HG03159 (cell line): Measurements from ENCODE around the gene ALDH9A1.
"Not testable (repeated sequence)": the region's sequence is repeated elsewhere in the genome, so short reads cannot be mapped to it uniquely, and the experiment has no call there.

Experiments used
- ATAC-seq: cut with Tn5 transposase; IDR thresholded peaks from one replicate; pipeline ENCODE4 v1.9.1; 2021; ENCODE audit warnings: mild to moderate bottlenecking, moderate library complexity; ENCODE audit not compliant: unreplicated experiment

The ALDH9A1 gene

DNA sequence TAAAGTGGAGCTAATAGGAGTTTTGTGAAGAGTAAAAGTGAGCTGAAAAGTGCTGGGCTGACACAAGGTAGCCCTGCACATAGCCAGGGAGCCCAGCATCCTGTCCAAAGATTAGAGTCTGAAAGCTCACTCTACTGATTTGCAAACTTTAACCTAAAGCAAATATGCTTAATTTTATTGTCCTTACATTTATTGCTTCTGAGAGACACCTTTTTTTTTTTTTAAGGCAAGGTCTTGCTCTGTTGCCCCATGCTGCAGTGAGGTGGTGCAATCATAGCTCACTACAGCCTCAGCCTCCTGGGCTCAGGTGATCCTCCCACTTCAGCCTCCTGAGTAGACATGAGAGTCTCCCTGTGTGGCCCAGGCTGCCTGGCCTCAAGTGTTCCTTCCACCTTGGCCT is 50.8 kb downstream of the ALDH9A1 start:
- no peak for ATAC-seq

DNA sequence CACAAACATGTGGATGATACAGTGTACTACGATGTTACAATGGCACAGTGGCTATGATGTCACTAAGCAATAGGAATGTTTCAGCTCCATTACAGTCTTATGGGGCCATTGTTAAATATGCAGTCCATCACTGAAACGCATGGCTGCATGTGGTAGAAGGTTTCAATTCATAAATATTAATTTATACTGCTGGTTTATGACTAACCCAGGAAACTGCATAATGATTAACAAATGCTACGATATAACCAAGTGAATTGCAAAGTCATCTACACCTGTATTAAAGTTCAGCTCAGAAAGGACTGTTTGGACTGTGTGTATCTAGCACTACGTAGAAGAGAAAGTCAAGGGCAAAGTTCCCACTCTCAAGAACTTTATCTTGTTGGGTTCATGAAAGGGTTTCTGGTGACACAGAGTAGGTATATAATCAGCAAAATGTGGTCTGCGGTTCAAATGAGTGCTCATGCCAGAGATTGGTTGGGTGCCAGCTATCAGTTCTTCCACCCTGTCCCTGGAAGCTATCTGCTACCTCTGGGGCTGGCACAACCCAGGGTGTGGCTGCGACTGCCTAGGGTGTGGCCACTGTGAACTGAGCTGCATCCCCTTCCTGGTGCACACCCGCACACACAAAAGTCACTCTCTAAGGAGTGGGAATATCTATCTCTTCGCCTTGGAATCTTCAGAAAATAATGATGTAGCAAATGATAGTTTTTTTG is 52.6 kb downstream of the ALDH9A1 start:
- peak; percentile 61 for ATAC-seq

DNA sequence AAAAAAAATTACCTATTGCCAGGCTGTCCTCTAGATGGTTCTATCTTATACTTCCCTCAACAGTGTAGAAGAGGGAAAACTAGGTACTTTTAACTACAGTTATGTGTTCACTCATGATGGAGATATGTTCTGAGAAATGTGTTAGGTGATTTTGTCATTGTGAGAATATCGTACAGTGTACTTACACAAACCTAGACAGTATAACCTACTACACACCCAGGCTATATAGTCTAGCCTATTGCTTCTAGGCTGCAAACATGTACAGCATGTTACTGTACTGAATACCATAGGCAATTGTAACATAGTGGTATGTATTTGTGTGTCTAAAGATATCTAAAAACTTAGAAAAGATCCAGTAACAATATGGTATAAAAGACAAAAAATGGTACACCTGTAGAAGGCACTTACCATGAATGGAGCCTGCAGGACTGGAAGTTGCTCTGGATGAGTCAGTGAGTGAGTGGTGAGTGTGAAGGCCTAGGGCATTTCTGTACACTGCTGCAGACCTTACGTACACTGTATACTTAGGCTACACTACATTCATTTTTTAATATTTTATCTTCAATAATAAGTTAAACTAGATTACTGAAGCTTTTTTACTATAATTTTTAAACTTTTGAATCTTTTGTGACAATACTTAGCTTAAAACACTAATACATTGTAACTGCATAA is 54.2 kb downstream of the ALDH9A1 start:
- no peak for ATAC-seq

DNA sequence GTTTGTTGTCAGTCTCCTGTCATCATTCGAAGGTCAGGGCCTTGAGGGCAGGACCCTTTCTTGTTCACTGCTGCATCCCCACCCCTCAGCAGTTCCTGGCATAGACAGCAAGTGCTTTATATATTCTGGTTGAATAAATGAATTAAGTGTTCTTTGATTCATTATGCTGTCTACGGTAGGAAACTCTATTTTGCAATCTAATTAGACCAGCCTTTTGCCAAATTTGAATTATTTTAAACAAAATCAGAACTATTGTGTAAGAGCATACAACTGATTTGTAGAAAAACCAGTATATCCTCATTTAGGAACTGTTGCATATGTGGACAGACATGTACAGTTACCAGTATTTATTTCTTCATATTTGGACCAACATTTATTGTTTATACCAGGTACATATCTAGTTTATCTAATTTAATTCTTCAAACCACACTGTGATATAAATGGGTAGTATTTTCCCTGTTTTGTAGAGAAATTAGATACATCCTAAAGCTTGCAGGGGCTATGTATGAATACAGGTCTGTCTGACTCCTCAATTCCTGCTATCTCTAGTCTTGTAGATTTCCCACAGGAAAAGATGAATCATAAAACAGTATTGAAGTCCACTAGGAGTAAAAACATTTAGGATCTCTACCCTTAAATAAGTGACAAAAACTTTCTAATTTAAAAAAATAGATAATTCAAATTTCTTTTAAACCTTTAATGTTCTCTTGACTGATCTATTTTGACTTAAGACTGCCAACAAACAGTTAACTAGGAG is 57.0 kb downstream of the ALDH9A1 start:
- no peak for ATAC-seq

DNA sequence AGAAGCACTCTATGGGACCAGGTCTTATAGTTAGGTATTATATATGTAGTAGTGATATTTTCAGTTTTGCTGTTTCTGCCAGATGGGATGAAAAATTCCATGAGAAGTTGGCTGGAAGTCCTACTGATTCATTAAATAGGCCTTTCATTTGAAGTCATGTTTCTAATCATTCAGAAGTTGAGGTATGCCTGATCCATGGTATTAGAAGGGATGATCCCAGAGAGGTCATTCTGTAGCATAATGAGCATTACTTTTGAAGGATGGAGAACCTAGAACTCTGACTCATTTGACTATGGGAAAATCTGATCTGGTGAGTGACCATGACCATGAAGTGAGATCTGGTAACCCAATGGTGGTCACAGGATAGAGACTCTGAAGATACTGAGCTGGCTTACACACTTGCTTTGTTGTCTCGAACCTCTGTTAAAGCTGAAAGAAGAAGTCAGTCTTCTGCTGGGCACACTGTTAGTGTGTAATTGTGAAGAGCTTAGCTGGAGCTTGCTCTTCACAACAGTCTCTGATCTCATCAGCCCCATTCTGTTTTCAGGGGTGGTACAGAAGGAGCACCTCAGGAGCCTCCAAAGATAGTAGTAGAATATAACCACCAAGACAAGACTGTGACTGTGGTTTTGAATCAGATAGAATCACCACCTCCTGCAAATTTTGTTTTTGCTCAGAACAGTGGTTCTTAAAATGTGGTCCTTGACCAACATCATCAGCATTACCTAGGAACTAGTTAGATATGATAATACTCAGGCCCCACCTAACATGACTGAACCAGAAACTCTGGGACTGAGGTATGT is 58.3 kb downstream of the ALDH9A1 start:
- no peak for ATAC-seq

DNA sequence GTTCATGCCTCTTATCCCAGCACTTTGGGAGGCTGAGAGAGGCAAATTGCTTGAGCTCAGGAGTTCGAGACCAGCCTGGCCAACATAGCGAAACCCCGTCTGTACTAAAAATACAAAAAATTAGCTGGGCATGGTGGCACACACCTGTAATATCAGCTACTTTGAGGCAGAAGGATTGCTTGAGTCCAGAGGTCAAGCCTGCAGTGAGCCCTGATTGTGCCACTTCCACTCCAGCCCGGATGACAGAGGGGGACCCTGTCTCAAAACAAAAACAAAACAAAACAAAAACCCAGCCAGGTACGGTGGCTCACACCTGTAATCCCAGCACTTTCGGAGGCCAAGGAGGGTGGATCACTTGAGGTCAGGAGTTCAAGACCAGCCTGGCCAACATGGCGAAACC is 60.2 kb downstream of the ALDH9A1 start:
- ATAC-seq, result not testable (repeated sequence)

DNA sequence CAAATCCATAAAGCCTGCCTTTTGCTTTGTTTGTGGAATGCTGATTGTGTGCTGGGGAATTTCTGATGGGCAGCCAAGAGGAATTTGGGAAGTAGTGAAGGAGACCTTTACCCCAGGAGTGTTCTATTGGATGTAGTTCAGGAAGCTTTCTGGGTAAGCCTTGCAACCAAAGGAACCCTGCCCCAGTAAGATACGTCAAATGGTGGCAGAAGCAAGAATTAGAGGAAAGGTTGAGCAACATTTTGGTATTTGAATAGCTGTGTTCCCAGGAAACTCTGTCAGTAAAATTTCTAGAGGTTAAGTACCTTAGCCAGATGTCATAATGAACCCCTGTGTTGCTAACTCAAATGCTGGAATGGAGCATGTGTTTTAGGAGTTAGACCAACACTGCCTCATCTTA is 60.9 kb downstream of the ALDH9A1 start:
- ATAC-seq, result no peak

DNA sequence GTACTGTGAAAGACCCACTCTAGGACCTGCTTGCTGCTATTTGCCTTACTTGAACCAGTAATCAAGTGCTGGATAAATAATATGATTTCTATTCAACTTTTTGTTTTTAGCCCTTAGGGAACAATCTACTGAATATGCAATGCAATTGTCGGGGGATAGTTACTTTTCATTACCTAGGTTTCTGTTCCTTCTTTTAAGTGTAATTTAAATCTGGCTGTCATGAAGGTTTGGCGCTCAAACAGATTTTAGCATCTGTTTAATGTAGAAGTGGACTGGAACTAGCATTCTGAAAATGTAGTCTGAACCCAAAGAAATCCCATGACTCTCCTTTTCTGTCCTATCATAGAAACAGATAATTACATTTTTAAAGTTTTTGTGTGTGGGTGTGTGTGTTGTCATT is 62.5 kb downstream of the ALDH9A1 start:
- no peak for ATAC-seq

DNA sequence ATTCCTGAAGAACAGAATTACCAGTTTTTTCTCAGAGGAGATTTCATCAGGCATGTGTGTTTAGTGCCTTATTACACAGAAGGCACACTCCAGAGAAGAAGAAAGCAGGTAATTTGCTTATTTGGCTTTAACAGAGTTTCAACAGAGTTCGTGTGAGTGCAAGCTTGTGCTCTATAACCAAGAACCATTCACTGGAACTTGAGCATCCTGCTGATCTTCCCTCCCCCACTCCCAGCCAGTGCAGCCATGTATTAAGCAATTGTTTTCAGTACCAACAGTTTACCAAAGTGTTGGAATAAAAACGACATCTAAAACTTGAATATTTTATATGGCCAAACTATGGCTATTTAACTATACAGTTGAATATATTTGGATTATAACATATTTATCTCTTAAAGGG is 63.0 kb downstream of the ALDH9A1 start:
- ATAC-seq, result no peak

DNA sequence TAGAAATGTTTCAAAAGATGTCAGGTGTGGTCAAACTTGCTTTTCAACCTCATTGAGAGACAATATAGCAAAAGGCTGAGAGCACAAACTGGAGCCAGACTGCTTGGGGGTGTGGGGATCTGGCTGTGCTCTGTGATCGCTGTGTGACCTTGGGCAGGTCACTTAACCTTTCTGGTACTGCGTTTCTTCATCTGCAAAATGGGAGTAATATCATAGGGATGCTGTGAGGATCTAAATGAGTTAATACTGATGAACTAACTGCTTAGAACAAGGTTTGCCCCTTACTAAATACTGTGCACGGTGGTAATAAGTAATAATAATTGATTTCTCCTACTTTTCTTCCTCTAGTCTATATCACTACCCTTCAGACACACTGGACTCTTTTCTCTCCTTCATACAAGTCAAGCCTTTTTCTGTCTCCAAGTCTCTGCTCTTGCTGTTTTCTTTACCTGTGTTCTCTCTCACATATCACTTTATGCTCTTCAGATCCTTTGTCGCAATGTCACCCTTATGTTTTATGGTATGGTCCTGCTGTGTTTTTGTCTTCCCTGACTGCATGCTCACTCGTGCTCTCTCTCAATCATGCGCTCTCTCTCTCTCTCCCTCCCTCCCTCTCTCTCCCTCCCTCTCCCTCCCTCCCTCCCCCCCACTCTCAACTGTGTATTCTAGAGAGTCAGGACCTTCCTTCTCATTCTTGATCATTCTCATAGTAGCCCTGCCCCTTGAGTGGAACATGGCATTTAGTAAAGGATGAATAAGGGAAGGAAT is 64.0 kb downstream of the ALDH9A1 start:
- ATAC-seq, result no peak

DNA sequence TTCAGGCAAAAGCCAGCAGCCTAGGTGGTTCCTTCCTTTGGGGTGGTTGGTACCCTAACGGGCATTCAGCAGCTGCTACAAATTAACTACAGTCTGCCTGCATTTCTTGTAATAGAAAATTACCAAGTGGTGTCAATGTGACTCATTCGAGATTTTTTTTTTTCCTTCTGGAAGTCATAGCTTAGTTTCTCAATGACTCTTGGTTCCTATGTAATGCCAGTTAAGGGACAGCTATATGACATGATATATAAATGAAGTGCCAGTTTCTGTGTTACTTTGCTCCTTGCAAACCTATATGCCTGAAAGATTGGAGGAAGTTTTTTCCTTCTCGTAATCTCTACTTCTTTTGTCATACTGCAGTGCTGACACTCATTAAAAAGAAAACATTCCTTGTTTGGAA is 64.7 kb downstream of the ALDH9A1 start:
- ATAC-seq, result no peak

DNA sequence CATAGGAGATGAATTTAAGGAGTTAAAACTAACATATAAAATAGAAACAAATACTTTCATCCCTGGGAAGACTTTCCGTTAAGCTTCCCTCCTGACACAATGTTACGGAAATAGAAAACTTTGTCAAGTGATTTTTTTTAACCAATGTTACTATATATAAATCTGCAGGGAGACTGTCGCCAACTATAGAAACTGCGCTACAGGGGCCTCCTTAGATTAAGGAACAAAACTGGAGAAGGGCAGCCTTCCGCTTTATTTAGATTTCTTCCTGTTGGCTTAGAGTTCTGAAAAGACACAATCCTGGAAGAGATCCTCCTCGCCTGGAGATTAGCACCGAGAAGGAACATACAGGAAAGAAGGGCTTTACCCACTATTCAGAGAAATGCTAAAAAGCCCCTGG is 65.9 kb downstream of the ALDH9A1 start:
- ATAC-seq, result no peak

DNA sequence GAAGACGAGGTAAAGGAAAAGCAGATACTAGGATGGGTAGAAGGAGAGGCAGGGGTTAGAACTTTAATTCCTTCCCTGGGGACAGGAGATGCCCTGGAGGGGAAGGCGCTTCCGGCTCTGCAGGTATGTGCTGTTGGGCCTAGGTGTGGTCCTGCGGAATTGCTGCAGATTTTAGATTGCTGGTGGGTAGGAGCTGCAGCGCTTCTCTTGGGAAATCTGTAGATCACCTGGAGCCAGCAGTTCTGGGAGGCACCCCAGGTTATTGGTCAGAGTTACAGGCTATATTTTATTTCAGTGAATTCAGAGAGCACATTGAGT is 66.3 kb downstream of the ALDH9A1 start:
- no peak for ATAC-seq

DNA sequence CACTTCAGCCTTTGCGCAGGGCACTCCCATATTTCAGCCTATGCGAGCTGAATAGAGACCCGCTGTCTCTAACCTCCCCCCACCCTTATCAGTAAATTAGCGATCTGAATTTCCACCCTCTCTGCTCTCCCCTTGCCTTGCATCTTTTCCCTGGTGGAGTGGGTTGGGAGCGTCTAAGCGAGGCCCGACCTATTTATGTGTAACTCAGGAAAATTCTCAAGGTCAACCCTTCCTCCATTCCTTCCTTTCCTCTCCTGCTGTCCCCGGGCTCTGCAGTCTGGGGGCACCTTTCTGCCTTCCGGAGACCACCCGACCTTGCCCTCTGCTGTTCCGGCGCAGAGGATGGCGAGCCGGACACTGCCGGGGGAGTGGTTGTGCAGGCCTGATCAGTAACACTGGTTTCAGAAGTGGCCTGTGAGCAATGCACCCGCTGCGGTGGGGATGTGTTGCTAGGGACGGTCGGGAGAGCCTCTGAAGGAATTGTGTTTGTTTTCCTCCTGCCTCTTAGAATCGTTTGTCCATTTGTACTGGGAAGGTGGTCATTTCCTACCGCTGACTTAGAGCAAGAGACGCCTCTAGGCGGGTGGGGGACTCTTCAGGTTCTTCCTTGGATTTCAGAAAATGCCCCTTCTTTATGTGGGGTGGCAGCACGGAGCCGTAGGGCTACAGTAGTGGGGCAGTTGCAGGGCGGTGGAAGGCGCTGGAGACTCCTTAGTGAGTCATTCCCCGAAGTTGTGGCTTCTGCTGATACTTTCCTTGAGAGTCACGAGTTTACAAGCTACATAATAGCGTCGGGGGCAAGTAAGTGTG is 66.8 kb downstream of the ALDH9A1 start:
- peak; percentile 25 for ATAC-seq

DNA sequence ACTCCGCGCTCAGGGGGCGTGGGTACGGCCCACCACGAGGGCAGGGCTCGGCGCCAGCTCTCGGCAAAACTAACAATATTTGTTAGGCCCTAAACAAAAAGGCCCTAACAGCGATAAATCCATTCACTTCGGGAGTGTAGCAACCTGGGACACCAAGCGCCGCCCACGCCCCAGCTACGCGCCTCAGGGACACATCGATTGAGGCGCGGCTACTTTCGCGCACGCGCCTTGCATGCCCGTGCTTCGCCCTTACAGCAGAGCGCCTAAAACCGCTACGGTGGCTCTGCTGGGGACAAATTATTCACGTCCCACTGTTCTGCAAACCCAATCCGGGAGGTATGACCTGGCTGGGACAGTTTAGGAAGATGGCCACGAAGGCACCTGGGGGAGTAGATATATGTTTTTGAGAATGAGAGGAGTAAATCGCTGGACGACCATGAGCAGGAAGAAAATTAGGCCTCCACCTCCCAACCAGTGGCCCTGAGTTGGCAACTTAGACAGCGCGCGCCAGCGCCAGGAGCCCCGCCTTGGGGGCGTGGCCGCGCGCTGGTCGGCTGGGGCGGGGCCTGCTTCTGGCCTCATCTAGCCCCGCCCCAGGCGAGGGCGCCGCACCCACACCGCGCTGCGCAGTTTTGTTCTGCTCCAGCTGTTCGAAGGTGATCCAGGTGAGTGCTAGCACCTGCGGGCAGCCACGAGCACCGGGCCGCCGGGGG is 67.6 kb downstream of the ALDH9A1 start, which contains the start of gene MGST3:
Gene MGST3 (plus strand): TSS at position 606 of the 713 bp plus-strand sequence. CDS start 18,614 bp downstream, outside the sequence.
- ATAC-seq, result peak; percentile 85

DNA sequence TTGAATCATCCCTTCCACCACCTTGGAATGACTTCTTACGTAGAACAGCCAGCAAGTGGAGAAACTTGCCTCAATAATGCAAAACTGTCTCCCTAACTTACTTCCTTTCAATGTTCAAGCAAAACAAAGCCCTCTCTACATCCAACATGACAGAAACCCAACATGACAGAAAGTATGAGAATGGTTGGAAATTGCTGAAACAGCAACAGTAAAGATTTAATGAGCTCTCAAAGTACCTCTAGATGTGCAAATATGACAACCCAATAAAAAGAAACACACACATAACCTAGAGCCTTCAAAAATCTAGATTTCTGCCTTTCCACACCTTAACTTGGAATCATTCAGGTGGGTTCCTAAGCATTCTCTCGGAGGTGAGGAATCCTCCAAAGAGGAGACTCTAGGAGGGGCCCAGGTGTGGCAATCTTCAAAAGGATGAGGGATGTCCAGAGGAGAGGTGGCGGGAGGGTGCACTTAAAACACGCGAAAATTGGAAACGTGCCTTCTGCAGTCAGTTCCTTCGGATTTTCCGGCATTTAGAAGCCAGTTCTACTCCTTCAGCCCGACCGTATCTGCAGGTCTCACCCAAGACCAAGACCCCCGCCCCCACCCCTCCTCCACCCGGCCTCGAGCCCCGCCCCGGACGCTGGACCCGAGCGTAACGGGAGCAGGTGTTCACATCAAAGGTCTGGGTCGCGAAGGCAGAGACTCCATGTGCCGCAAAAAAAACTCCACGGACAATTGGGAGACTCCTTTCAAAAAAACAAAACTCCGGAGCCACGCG is 68.3 kb downstream of the ALDH9A1 start:
- ATAC-seq, result no peak

DNA sequence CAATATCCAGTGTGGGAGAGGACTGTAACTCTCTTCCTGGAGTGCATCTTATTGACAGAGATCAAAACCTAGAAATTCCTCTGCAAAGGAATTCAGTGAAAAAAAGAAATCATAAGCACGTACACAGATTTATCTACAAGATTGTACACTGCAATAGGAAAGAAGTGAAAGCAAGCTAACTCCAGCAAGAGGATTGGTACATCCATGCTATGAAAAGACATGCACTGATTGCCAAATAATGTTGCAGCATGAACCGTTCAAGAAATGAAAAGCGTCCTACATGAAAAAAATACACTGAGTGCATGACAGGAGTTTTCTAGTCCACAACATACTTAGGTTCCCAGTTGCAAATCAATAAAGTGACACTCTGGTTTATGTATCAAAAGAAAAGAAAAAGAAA is 69.2 kb downstream of the ALDH9A1 start:
- ATAC-seq, result no peak

DNA sequence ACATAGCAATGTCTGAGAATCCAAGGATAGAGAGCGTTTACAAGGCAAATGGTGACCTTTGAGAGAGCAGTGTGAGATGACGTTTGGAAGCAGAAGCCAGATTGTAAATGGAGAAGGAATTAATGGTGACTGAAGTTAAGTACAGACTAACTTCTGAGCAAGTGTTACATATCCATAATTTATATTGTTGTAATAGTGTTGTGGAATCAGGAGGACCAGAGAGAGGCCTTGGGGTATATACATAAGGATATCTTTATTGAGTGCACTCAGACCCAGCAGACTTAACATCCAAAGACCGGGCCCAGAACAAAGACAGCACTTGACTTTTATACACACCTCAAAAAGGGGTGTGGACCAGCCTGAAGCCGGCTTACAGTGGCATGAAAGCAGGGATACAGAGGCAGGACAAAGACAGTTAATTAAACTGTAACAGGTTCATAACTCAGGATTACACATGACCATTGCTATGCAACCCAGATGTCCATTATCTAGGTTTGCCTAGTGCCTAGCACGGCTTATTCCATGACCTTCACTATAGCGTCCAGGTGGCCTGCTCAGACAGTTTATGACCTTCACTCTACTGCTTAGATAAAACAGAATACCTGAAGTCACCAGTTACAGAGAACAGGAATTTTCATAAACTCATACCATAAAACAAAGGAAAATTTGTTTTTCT is 70.1 kb downstream of the ALDH9A1 start:
- no peak for ATAC-seq
